ENCODE results near the gene NT5DC3.

DNA sequence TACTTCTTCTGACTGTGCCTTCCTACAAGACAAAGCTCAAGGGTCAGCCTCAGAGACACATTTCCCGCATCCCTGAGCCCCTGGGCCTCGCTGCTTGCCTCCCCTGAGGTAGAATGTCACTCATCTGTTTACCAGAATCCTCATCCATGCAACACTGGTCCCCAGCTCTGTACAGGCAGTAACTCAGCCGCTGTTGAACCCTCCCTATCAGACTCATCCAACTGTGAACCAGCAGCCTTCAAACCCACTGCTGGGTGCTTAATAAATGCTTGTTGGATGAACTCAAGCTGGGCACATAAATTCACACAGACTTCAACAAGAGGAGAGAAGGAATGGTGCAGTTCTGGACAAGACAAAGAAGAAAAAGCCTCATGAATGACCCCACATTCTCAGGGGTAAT is 6.1 kb downstream of the NT5DC3 start:
- TF ChIP-seq POLR2A (IDR thresholded peaks at IDR 0.05; ENCODE audit: low read length) = no peak
- TF ChIP-seq GATA1 (IDR thresholded peaks at IDR 0.05; ENCODE audit: low read depth, low read length) = no peak

Data from erythroblast (primary cell).